OCI-LY3 (cell line): ENCODE measurements around the gene OGG1.

ENCODE experiments used
- H2AFZ ChIP-seq: fragments of 200-600, 300-600 bp; shearing (Covaris generic); 2 replicates; pipeline ENCODE4 v1.6.0; 2014; ENCODE audit warnings: antibody characterized with exemption, low read depth, low read length
- H3K27ac ChIP-seq: fragments of 200-600, 300-600 bp; sonication (generic); 2 replicates; pipeline ENCODE4 v1.5.1; 2014; ENCODE audit warnings: mild to moderate bottlenecking, low read length, moderate library complexity, mixed read lengths
- H3K27me3 ChIP-seq: fragments of 200-600, 300-600 bp; sonication (generic); 2 replicates; pipeline ENCODE4 v1.6.1; 2014; ENCODE audit warnings: low read depth, low read length, mixed read lengths
- H3K36me3 ChIP-seq: fragments of 200-600, 300-600 bp; sonication (generic); replicated peaks from 2 replicates; pipeline ENCODE3; 2014; ENCODE audit warnings: low read depth, low read length, mixed read lengths
- H3K4me1 ChIP-seq: fragments of 300-600, 200-600 bp; sonication (generic); 2 replicates; pipeline ENCODE4 v1.6.1; 2014; ENCODE audit warnings: low read length, mixed read lengths
- H3K4me2 ChIP-seq: fragments of 200-600, 300-600 bp; sonication (generic); 2 replicates; pipeline ENCODE4 v1.6.1; 2014; ENCODE audit warnings: low read length, mixed read lengths
- H3K4me3 ChIP-seq: fragments of 300-600, 200-600 bp; sonication (generic); 2 replicates; pipeline ENCODE4 v1.5.1; 2014; ENCODE audit warnings: antibody characterized with exemption, mild to moderate bottlenecking, low read length, moderate library complexity
- H3K79me2 ChIP-seq: fragments of 300-600, 200-600 bp; shearing (Covaris generic); 2 replicates; pipeline ENCODE4 v1.6.1; 2014; ENCODE audit warnings: mild to moderate bottlenecking, low read length, mixed read lengths
- H3K9ac ChIP-seq: fragments of 300-600, 200-600 bp; shearing (Covaris generic); 2 replicates; pipeline ENCODE4 v1.6.0; 2014; ENCODE audit warnings: mild to moderate bottlenecking, low read length, moderate library complexity
- H3K9me3 ChIP-seq: fragments of 200-600, 300-600 bp; shearing (Covaris generic); 2 replicates; pipeline ENCODE4 v1.6.1; 2014; ENCODE audit warnings: low read length, mixed read lengths; ENCODE audit not compliant: insufficient read depth
- H4K20me1 ChIP-seq: fragments of 200-600, 300-600 bp; sonication (generic); 2 replicates; pipeline ENCODE4 v1.6.1; 2016; ENCODE audit warnings: low read length, mixed read lengths; ENCODE audit not compliant: insufficient read depth
- CTCF ChIP-seq: fragments of 200-600, 300-600 bp; sonication (generic); IDR thresholded peaks from 2 replicates; pipeline ENCODE4 v1.5.1; 2014; ENCODE audit warnings: antibody characterized with exemption, low read length, low read depth
- EZH2phosphoT487 ChIP-seq: fragments of 200-600 bp; shearing (Covaris generic); IDR thresholded peaks from 2 replicates; pipeline ENCODE4 v1.6.1; 2018; ENCODE audit warnings: antibody characterized with exemption, mixed run types, low read depth

The OGG1 gene

DNA sequence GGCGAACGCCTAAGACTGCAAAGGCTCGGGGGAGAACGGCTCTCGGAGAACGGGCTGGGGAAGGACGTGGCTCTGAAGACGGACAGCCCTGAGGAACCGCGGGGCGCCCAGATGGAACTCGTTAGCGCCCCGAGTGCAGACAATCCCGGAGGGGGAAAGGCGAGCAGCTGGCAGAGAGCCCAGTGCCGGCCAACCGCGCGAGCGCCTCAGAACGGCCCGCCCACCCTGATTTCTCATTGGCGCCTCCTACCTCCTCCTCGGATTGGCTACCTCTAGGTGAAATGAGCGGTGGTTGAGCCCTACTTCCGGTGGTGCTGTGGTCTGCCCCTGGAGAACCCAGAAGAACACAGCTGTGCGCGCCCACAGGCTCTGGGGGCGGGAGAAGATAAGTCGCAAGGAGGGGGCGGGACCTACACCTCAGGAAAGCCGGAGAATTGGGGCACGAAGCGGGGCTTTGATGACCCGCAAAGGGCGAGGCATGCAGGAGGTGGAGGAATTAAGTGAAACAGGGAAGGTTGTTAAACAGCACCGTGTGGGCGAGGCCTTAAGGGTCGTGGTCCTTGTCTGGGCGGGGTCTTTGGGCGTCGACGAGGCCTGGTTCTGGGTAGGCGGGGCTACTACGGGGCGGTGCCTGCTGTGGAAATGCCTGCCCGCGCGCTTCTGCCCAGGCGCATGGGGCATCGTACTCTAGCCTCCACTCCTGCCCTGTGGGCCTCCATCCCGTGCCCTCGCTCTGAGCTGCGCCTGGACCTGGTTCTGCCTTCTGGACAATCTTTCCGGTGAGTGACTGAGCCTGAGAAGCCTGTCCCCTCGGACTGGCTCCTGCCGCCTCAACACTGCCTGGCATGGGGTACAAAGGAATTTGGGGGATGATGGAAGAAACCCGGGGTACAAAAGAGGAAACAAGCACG, at the start of gene OGG1:
TSS of gene OGG1 (plus strand) at position 308 of the 911 bp plus-strand sequence. CDS start at position 643, 335 bp downstream.
- Histone ChIP-seq H4K20me1 (no peaks in the 10 kb centered on the region), H3K4me1 (peaks cover 13% of the 10 kb centered on the region), H2AFZ (peak within 1 kb of the TSS; percentile 66; the same call in 1 of the 2 replicates), H3K4me3 (peak within 1 kb of the TSS; percentile 94), H3K4me2 (peak within 1 kb of the TSS; percentile 92), H3K27ac (peak within 1 kb of the TSS; percentile 72), H3K27me3 (no peaks in the 10 kb centered on the region), H3K36me3 (peaks cover 31% of the 10 kb centered on the region), H3K9ac (peak within 1 kb of the TSS; percentile 65), H3K79me2 (peaks cover 15% of the 10 kb centered on the region), H3K9me3 (no peaks in the 10 kb centered on the region)
- TF ChIP-seq CTCF (no peak), EZH2phosphoT487 (no peak)

GRCh38 chr3:9700536-9700935, 49.2 kb upstream of the OGG1 start:
- Histone ChIP-seq H3K4me3 (no peak overlapping the region), H2AFZ (no peak overlapping the region), H4K20me1 (no peaks in the 10 kb centered on the region), H3K4me2 (no peak overlapping the region), H3K9ac (no peak overlapping the region), H3K36me3 (peaks cover 39% of the 10 kb centered on the region), H3K79me2 (no peaks in the 10 kb centered on the region), H3K27ac (no peak overlapping the region), H3K4me1 (no peaks in the 10 kb centered on the region), H3K27me3 (no peaks in the 10 kb centered on the region), H3K9me3 (no peaks in the 10 kb centered on the region)
- TF ChIP-seq CTCF (no peak), EZH2phosphoT487 (no peak)

DNA sequence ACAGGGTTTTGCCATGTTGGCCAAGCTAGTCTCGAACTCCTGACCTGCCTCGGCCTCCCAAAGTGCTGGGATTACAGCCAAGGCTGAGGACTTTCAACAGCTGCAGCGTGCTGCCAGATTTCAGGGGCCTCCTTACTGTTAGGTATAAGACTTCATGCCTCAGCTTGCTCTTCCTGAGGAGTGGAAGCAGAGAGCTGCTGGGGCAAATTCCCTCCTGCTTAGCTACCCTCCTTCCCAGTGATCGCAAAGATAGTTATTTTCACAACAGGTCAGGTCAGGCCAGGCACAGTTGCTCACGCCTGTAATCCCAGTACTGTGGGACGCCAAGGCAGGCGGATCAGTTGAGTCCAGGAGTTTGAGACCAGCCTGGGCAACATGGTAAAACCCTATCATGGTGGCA, 48.7 kb upstream of the OGG1 start:
- Histone ChIP-seq H3K27ac (no peak overlapping the region), H4K20me1 (no peaks in the 10 kb centered on the region), H3K9me3 (no peaks in the 10 kb centered on the region), H3K4me2 (no peak overlapping the region), H3K9ac (no peak overlapping the region), H3K4me3 (no peak overlapping the region), H3K4me1 (no peaks in the 10 kb centered on the region), H3K79me2 (no peaks in the 10 kb centered on the region), H2AFZ (no peak overlapping the region), H3K36me3 (peaks cover 36% of the 10 kb centered on the region), H3K27me3 (no peaks in the 10 kb centered on the region)
- TF ChIP-seq CTCF (no peak), EZH2phosphoT487 (no peak)

DNA sequence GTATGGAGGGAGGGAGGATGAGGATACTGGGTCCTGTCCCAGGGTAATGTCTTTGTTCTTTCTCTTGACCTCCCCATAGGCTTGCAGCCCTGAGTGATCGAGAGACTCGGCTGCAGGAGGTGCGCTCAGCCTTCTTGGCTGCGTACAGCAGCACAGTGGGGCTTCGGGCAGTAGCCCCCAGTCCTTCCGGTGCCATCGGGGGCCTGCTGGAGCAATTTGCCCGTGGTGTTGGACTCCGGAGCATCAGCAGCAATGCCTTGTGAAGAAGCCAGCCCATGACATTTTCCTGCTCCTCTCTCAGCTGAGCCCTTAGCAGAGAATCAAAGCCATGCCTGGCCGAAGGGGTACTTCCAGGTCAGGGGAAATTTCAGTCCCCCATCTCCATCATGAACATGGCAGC, 48.0 kb upstream of the OGG1 start:
- Histone ChIP-seq H3K27ac (no peak overlapping the region), H3K4me3 (no peak overlapping the region), H3K79me2 (no peaks in the 10 kb centered on the region), H3K9me3 (no peaks in the 10 kb centered on the region), H3K4me1 (no peaks in the 10 kb centered on the region), H3K36me3 (peaks cover 36% of the 10 kb centered on the region), H3K9ac (no peak overlapping the region), H3K4me2 (no peak overlapping the region), H3K27me3 (no peaks in the 10 kb centered on the region), H4K20me1 (no peaks in the 10 kb centered on the region), H2AFZ (no peak overlapping the region)
- TF ChIP-seq EZH2phosphoT487 (no peak), CTCF (no peak)
